CD4-positive, alpha-beta T cell treated with Interleukin-15 for 4 hours (primary cell): ENCODE data around the gene RFX8.

Experiments used
- DNase-seq: peaks from one replicate; pipeline ENCODE4 v3.0.0-alpha.2; 2020; ENCODE audit warnings: low spot score

RFX8 gene

GRCh38 chr2:101349893-101350662 lies 124.8 kb downstream of the RFX8 start:
- DNase-seq = peak; percentile 29

DNA sequence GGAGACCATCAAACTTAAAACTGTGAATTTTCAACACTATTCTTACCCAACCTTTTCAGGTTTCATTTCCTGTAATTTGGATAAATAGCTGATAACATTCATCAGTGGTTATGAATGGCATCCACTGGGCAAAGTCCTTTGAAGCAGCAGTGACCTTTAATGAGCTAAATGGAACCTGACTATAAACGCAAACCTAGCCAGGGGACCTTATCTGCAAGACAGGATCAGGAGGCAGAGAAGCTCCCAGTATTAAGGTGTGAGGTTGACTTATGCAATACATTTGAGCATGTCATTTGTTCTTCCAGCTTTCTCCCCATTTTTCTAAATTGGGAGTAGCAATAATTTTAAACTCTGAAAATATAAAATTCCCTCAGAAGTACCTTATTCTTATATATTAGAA lies 126.0 kb downstream of the RFX8 start:
- DNase-seq = no peak
